ENCODE results near the gene EGFL8.

- TF ChIP-seq ZNF274 (IDR thresholded peaks at IDR 0.05; ENCODE audit: low read depth, low read length): no peak
- TF ChIP-seq YY1 (IDR thresholded peaks at IDR 0.05; ENCODE audit: insufficient read depth, insufficient read length): no peak
Observed at GRCh38 chr6:32132110-32132509, 32.3 kb upstream of the EGFL8 start.

Data from NT2/D1 (cell line).